Cerebellar cortex (tissue), 1 donor: Measurements from ENCODE around the gene DCAF6.
"Not testable (repeated sequence)": the region's sequence is repeated elsewhere in the genome, so short reads cannot be mapped to it uniquely, and the experiment has no call there.

Experiments used
- DNase-seq: peaks from one replicate; pipeline ENCODE4 v3.0.0-alpha.2; 2015; ENCODE audit warnings: low spot score

Gene DCAF6

GRCh38 chr1:167924543-167925231, 11.8 kb upstream of the DCAF6 start:
- DNase-seq = no peak

- DNase-seq = no peak
These were observed 9.9 kb upstream of the DCAF6 start for GRCh38 chr1:167926486-167926997.

GRCh38 chr1:167927046-167927754, 9.3 kb upstream of the DCAF6 start:
- no peak for DNase-seq

GRCh38 chr1:167928457-167928852, 8.0 kb upstream of the DCAF6 start:
- DNase-seq = no peak

GRCh38 chr1:167928919-167929318, 7.6 kb upstream of the DCAF6 start:
- DNase-seq = not testable (repeated sequence)

- no peak for DNase-seq
These were observed 6.8 kb upstream of the DCAF6 start for GRCh38 chr1:167929725-167930124.

GRCh38 chr1:167933788-167934187, 2.7 kb upstream of the DCAF6 start:
- no peak for DNase-seq

GRCh38 chr1:167934426-167935215, 1.9 kb upstream of the DCAF6 start:
- peak; percentile 49 for DNase-seq

GRCh38 chr1:167935216-167936067, 1.0 kb upstream of the DCAF6 start:
- peak; percentile 66 for DNase-seq

- peak; percentile 74 for DNase-seq
These were observed 636 bp downstream of the DCAF6 start, which contains the start of gene MPC2 for GRCh38 chr1:167936930-167937708. MPC2 (minus strand) TSS chr1:167937072; CDS start chr1:167935841, 1,231 bp downstream.

- no peak for DNase-seq
These were observed 1.2 kb downstream of the DCAF6 start for GRCh38 chr1:167937709-167938010.

GRCh38 chr1:167938080-167938636, 1.7 kb downstream of the DCAF6 start:
- DNase-seq = no peak

GRCh38 chr1:167940264-167940663, 3.8 kb downstream of the DCAF6 start:
- no peak for DNase-seq

- DNase-seq = no peak
These were observed 7.1 kb downstream of the DCAF6 start for GRCh38 chr1:167943541-167943940.

- no peak for DNase-seq
These were observed 11.2 kb downstream of the DCAF6 start for GRCh38 chr1:167947733-167948132.

GRCh38 chr1:167949785-167950184, 13.3 kb downstream of the DCAF6 start:
- no peak for DNase-seq

GRCh38 chr1:167950569-167950968, 14.1 kb downstream of the DCAF6 start:
- DNase-seq = no peak

- DNase-seq = no peak
These were observed 19.4 kb downstream of the DCAF6 start for GRCh38 chr1:167955915-167956314.

- no peak for DNase-seq
These were observed 21.2 kb downstream of the DCAF6 start for GRCh38 chr1:167957710-167958109.

- no peak for DNase-seq
These were observed 28.2 kb downstream of the DCAF6 start for GRCh38 chr1:167964646-167965045.

- no peak for DNase-seq
These were observed 29.6 kb downstream of the DCAF6 start for GRCh38 chr1:167966050-167966449.
